Left renal pelvis (tissue), 4 donors: ENCODE results near the gene HRC. TPM values are rescaled to one million over a fixed set of nuclear protein-coding genes. Genes with fewer than 3 reads are reported as not detected.
"Not testable (repeated sequence)": the region's sequence is repeated elsewhere in the genome, so short reads cannot be mapped to it uniquely, and the experiment has no call there.

Experiments used
- DNase-seq, 4 donors: peaks; one replicate each; pipeline ENCODE4 v3.0.0-alpha.2; 2013; ENCODE audit warnings: low read depth in 4 of 4, low spot score in 3 of 4
- polyA plus RNA-seq, 4 donors: library from polyadenylated mRNA; unstranded; fragments of 120-200 nt; gene quantifications; one replicate each; pipeline ENCODE4 v1.2.1, GENCODE V29; 2013; ENCODE audit not compliant: insufficient read length in 4 of 4

The HRC gene
- 10 to 100 TPM; 26.7 to 41.9 (median 30.3) TPM for polyA plus RNA-seq

- no peak for DNase-seq
These were observed at the start of gene HRC for GRCh38 chr19:49155005-49155819. Gene HRC, minus strand, starts transcription at chr19:49155396. Its CDS starts 159 bp downstream, at chr19:49155237.

- no peak for DNase-seq
These were observed 45.8 kb upstream of the HRC start for GRCh38 chr19:49201042-49201441.

- no peak for DNase-seq
These were observed 45.2 kb upstream of the HRC start for GRCh38 chr19:49200238-49200862.

- no peak for DNase-seq
These were observed 41.5 kb upstream of the HRC start for GRCh38 chr19:49196527-49197240.

GRCh38 chr19:49194408-49194807 is 39.2 kb upstream of the HRC start:
- no peak for DNase-seq

- DNase-seq, result no peak
These were observed 38.7 kb upstream of the HRC start for GRCh38 chr19:49193822-49194394.

GRCh38 chr19:49190781-49191180 is 35.6 kb upstream of the HRC start:
- no peak for DNase-seq

GRCh38 chr19:49189259-49189658 is 34.1 kb upstream of the HRC start:
- no peak for DNase-seq

- DNase-seq, result no peak
These were observed 33.5 kb upstream of the HRC start for GRCh38 chr19:49188626-49189200.

- DNase-seq, result no peak
These were observed 30.9 kb upstream of the HRC start for GRCh38 chr19:49186108-49186507.

- no peak for DNase-seq
These were observed 27.7 kb upstream of the HRC start for GRCh38 chr19:49182848-49183375.

GRCh38 chr19:49182010-49182847 is 27.0 kb upstream of the HRC start:
- DNase-seq, result not testable (repeated sequence)

GRCh38 chr19:49180659-49181058 is 25.5 kb upstream of the HRC start:
- no peak for DNase-seq

- DNase-seq, result no peak
These were observed 18.0 kb upstream of the HRC start for GRCh38 chr19:49173198-49173597.

- no peak for DNase-seq
These were observed 13.2 kb upstream of the HRC start for GRCh38 chr19:49168421-49168820.

GRCh38 chr19:49167857-49168409 is 12.7 kb upstream of the HRC start:
- no peak for DNase-seq

- DNase-seq, result no peak
These were observed 10.7 kb upstream of the HRC start for GRCh38 chr19:49165865-49166301.

- no peak for DNase-seq
These were observed 10.0 kb upstream of the HRC start for GRCh38 chr19:49165111-49165750.

GRCh38 chr19:49161987-49162386 is 6.8 kb upstream of the HRC start:
- DNase-seq, result no peak
